GM23248 (cell line): ENCODE measurements around the gene GPR68.

Source experiments
- EZH2 ChIP-seq: fragments of 200-600 bp; sonication (generic); IDR thresholded peaks from 2 replicates; pipeline ENCODE4 v1.6.1; 2018; ENCODE audit warnings: antibody characterized with exemption, mild to moderate bottlenecking; ENCODE audit not compliant: insufficient read depth, poor library complexity, severe bottlenecking
- EZH2phosphoT487 ChIP-seq: fragments of 200-600 bp; sonication (generic); IDR thresholded peaks from 2 replicates; pipeline ENCODE4 v1.6.1; 2018; ENCODE audit warnings: antibody characterized with exemption, moderate library complexity, mild to moderate bottlenecking, low read depth; ENCODE audit not compliant: insufficient read depth

DNA sequence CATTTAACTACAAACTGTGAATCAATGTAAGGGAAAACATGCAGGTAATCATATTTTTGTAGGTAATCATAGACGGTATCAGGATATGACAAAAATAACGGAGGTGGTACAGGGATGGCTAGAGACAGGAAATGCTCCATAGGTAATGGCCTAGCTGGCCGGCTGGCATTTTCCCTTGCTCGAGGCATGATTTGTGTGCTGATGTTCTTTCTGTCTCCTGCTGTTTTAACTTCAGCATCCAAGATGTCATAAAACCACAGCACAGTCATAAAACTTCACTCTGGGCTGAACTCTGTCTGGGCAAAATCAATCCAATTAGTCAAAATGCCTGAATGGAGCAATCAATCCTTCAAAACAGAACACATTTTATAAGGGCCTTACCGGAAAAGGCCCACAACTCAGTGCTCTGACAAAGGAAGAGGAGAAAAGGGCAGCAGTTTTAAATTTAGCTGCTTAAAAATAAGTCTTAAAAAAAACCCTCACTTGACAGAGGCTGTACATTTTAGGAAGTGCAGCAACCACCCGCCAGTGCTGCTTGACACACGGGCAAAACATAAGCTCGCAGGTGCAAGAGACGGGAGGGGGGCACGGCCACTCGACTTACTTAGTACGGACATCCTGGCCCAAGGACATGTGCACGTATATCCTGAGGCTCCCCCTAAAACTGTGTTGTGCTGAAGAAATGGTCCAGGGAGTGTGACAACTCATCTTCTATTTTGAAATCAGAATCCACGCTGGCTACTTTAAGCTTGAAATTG, 40.5 kb upstream of the GPR68 start:
- TF ChIP-seq EZH2phosphoT487 (no peak), EZH2 (no peak)
